ENCODE measurements around the gene TRAF1. TPM values are rescaled to one million over a fixed set of nuclear protein-coding genes. Genes with fewer than 3 reads are reported as not detected.

Gene TRAF1
- total RNA-seq, 1 experiment from 2014 or later: 1.8 TPM

GRCh38 chr9:120885457-120885856, 41.1 kb downstream of the TRAF1 start:
- CTCF ChIA-PET: interaction anchor here (0.9 to 1.7 kb wide), 2 partner anchors 21 to 130 kb away, joined by 3 to 5 read pairs; no protein-coding TSS in a partner anchor
- Mint-ChIP-seq H3K27ac (no peak overlapping the region), H3K4me1 (peaks cover 3% of the 10 kb centered on the region), H3K36me3 (no peaks in the 10 kb centered on the region), H3K4me3 (no peak overlapping the region), H3K9me3 (no peaks in the 10 kb centered on the region), H3K27me3 (ENCODE audit: low read depth) (no peaks in the 10 kb centered on the region)
- DNase-seq (ENCODE audit: low spot score) (no peak), ATAC-seq (no peak)
- TF ChIP-seq, protein P1, sequence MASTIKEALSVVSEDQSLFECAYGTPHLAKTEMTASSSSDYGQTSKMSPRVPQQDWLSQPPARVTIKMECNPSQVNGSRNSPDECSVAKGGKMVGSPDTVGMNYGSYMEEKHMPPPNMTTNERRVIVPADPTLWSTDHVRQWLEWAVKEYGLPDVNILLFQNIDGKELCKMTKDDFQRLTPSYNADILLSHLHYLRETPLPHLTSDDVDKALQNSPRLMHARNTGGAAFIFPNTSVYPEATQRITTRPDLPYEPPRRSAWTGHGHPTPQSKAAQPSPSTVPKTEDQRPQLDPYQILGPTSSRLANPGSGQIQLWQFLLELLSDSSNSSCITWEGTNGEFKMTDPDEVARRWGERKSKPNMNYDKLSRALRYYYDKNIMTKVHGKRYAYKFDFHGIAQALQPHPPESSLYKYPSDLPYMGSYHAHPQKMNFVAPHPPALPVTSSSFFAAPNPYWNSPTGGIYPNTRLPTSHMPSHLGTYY (CRISPR knock-in tag; IDR thresholded peaks at IDR 0.05): no peak
- no peak for TF ChIP-seq IRF2 (CRISPR knock-in tag; IDR thresholded peaks at IDR 0.05; ENCODE audit: borderline replicate concordance, low read depth)
- TF ChIP-seq, protein P2, sequence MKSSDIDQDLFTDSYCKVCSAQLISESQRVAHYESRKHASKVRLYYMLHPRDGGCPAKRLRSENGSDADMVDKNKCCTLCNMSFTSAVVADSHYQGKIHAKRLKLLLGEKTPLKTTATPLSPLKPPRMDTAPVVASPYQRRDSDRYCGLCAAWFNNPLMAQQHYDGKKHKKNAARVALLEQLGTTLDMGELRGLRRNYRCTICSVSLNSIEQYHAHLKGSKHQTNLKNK (CRISPR knock-in tag; IDR thresholded peaks at IDR 0.05): no peak
- TF ChIP-seq ZSCAN18 (CRISPR knock-in tag; IDR thresholded peaks at IDR 0.05): no peak
- TF ChIP-seq FOXK1 (CRISPR knock-in tag; IDR thresholded peaks at IDR 0.05): no peak
- TF ChIP-seq ZNF416 (CRISPR knock-in tag; IDR thresholded peaks at IDR 0.05): no peak
- TF ChIP-seq CREM (CRISPR knock-in tag; IDR thresholded peaks at IDR 0.05): no peak
- TF ChIP-seq MYBL2 (CRISPR knock-in tag; IDR thresholded peaks at IDR 0.05): no peak
- TF ChIP-seq, protein P3, sequence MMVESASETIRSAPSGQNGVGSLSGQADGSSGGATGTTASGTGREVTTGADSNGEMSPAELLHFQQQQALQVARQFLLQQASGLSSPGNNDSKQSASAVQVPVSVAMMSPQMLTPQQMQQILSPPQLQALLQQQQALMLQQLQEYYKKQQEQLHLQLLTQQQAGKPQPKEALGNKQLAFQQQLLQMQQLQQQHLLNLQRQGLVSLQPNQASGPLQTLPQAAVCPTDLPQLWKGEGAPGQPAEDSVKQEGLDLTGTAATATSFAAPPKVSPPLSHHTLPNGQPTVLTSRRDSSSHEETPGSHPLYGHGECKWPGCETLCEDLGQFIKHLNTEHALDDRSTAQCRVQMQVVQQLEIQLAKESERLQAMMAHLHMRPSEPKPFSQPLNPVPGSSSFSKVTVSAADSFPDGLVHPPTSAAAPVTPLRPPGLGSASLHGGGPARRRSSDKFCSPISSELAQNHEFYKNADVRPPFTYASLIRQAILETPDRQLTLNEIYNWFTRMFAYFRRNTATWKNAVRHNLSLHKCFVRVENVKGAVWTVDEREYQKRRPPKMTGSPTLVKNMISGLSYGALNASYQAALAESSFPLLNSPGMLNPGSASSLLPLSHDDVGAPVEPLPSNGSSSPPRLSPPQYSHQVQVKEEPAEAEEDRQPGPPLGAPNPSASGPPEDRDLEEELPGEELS (CRISPR knock-in tag; IDR thresholded peaks at IDR 0.05): no peak
- no peak for TF ChIP-seq TEAD4 (CRISPR knock-in tag; IDR thresholded peaks at IDR 0.05)
- no peak for TF ChIP-seq OVOL2 (CRISPR knock-in tag; IDR thresholded peaks at IDR 0.05; ENCODE audit: borderline replicate concordance)
- POLR2A ChIA-PET: no interaction called here

- no peaks in the 10 kb centered on the region for H3K27me3 Mint-ChIP-seq (ENCODE audit: low read depth)
- no peaks in the 10 kb centered on the region for H3K9me3 Mint-ChIP-seq
- peaks cover 8% of the 10 kb centered on the region for H3K4me1 Mint-ChIP-seq
- CTCF ChIA-PET: interaction anchor here (0.6 to 1.4 kb wide), 4 partner anchors 10 to 41 kb away, joined by 3 to 4 read pairs (median 4); no protein-coding TSS in a partner anchor
- POLR2A ChIA-PET: interaction anchor here (0.7 kb wide), 1 partner anchor 58 kb away, joined by 6 read pairs; no protein-coding TSS in a partner anchor
- no peaks in the 10 kb centered on the region for H3K36me3 Mint-ChIP-seq
- ATAC-seq (no peak), DNase-seq (ENCODE audit: low spot score) (no peak)
- no peak overlapping the region for H3K4me3 Mint-ChIP-seq
- no peak overlapping the region for H3K27ac Mint-ChIP-seq
- TF ChIP-seq, protein P4, sequence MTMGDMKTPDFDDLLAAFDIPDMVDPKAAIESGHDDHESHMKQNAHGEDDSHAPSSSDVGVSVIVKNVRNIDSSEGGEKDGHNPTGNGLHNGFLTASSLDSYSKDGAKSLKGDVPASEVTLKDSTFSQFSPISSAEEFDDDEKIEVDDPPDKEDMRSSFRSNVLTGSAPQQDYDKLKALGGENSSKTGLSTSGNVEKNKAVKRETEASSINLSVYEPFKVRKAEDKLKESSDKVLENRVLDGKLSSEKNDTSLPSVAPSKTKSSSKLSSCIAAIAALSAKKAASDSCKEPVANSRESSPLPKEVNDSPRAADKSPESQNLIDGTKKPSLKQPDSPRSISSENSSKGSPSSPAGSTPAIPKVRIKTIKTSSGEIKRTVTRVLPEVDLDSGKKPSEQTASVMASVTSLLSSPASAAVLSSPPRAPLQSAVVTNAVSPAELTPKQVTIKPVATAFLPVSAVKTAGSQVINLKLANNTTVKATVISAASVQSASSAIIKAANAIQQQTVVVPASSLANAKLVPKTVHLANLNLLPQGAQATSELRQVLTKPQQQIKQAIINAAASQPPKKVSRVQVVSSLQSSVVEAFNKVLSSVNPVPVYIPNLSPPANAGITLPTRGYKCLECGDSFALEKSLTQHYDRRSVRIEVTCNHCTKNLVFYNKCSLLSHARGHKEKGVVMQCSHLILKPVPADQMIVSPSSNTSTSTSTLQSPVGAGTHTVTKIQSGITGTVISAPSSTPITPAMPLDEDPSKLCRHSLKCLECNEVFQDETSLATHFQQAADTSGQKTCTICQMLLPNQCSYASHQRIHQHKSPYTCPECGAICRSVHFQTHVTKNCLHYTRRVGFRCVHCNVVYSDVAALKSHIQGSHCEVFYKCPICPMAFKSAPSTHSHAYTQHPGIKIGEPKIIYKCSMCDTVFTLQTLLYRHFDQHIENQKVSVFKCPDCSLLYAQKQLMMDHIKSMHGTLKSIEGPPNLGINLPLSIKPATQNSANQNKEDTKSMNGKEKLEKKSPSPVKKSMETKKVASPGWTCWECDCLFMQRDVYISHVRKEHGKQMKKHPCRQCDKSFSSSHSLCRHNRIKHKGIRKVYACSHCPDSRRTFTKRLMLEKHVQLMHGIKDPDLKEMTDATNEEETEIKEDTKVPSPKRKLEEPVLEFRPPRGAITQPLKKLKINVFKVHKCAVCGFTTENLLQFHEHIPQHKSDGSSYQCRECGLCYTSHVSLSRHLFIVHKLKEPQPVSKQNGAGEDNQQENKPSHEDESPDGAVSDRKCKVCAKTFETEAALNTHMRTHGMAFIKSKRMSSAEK (CRISPR knock-in tag; IDR thresholded peaks at IDR 0.05; ENCODE audit: borderline replicate concordance): no peak
- TF ChIP-seq PRDM15 (CRISPR knock-in tag; IDR thresholded peaks at IDR 0.05): no peak
- TF ChIP-seq, protein P5, sequence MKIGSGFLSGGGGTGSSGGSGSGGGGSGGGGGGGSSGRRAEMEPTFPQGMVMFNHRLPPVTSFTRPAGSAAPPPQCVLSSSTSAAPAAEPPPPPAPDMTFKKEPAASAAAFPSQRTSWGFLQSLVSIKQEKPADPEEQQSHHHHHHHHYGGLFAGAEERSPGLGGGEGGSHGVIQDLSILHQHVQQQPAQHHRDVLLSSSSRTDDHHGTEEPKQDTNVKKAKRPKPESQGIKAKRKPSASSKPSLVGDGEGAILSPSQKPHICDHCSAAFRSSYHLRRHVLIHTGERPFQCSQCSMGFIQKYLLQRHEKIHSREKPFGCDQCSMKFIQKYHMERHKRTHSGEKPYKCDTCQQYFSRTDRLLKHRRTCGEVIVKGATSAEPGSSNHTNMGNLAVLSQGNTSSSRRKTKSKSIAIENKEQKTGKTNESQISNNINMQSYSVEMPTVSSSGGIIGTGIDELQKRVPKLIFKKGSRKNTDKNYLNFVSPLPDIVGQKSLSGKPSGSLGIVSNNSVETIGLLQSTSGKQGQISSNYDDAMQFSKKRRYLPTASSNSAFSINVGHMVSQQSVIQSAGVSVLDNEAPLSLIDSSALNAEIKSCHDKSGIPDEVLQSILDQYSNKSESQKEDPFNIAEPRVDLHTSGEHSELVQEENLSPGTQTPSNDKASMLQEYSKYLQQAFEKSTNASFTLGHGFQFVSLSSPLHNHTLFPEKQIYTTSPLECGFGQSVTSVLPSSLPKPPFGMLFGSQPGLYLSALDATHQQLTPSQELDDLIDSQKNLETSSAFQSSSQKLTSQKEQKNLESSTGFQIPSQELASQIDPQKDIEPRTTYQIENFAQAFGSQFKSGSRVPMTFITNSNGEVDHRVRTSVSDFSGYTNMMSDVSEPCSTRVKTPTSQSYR (CRISPR knock-in tag; IDR thresholded peaks at IDR 0.05): no peak
- no peak for TF ChIP-seq NR1H2 (CRISPR knock-in tag; IDR thresholded peaks at IDR 0.05)
- no peak for TF ChIP-seq RORB (CRISPR knock-in tag; IDR thresholded peaks at IDR 0.05)
- TF ChIP-seq, protein P6, sequence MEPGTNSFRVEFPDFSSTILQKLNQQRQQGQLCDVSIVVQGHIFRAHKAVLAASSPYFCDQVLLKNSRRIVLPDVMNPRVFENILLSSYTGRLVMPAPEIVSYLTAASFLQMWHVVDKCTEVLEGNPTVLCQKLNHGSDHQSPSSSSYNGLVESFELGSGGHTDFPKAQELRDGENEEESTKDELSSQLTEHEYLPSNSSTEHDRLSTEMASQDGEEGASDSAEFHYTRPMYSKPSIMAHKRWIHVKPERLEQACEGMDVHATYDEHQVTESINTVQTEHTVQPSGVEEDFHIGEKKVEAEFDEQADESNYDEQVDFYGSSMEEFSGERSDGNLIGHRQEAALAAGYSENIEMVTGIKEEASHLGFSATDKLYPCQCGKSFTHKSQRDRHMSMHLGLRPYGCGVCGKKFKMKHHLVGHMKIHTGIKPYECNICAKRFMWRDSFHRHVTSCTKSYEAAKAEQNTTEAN (CRISPR knock-in tag; IDR thresholded peaks at IDR 0.05): no peak
- TF ChIP-seq ZNF138 (CRISPR knock-in tag; conservative IDR thresholded peaks at IDR 0.05): no peak
Measured at GRCh38 chr9:120883608-120883996, 43.0 kb downstream of the TRAF1 start.

Data from WTC11 (cell line).